Body of pancreas (tissue), 4 donors: ENCODE results near the gene TCEANC. TPM values are rescaled to one million over a fixed set of nuclear protein-coding genes. Genes with fewer than 3 reads are reported as not detected.

Experiments used
- ATAC-seq: fragments of 150-250 bp; one replicate; pipeline ENCODE4 v1.9.1; 2016
- DNase-seq, 4 donors: peaks; one replicate each; pipeline ENCODE4 v3.0.0-alpha.2; 2019
- H3K27ac ChIP-seq, 4 donors: fragments of 200-600 bp; sonication (generic); 1 replicate in 3 of 4; 2 replicates in 1 of 4; pipeline versions ENCODE4 v1.5.1 to v1.6.1; 2016 to 2019; ENCODE audit warnings: mild to moderate bottlenecking in 1 of 4, mixed read lengths in 1 of 4, moderate library complexity in 1 of 4
- H3K27me3 ChIP-seq, 2 donors: fragments of 200-600 bp; sonication (generic); one replicate each; pipeline ENCODE4 v1.6.0; 2016; ENCODE audit warnings: mild to moderate bottlenecking in 1 of 2
- H3K36me3 ChIP-seq, 2 donors: fragments of 200-600 bp; sonication (generic); replicated peaks in 1 of 2; 2 replicates each; pipeline ENCODE4 v1.5.1; 2016; ENCODE audit warnings: low read depth in 2 of 2; ENCODE audit not compliant: insufficient read depth in 1 of 2
- H3K4me1 ChIP-seq: fragments of 200-600 bp; sonication (generic); one replicate; pipeline ENCODE4 v1.6.0; 2016
- H3K4me3 ChIP-seq, 2 donors: fragments of 200-600 bp; sonication (generic); 1 replicate in 1 of 2; 2 replicates in 1 of 2; pipeline ENCODE4 v1.5.1; 2016 to 2019
- H3K9me3 ChIP-seq, 3 donors: fragments of 200-600 bp; sonication (generic); 1 replicate in 2 of 3; 2 replicates in 1 of 3; pipeline ENCODE4 v1.5.1; 2016
- POLR2A ChIP-seq, 3 donors: fragments of 450-650 bp; IDR thresholded peaks; one replicate each; pipeline ENCODE4 v1.6.1; 2016; ENCODE audit warnings: antibody characterized with exemption in 3 of 3, mild to moderate bottlenecking in 2 of 3
- WGBS, 2 donors: methylation state at CpG; one replicate each; pipeline ENCODE4 v1.1.5; 2017; 5-methylcytosine and 5-hydroxymethylcytosine counted together
- intact Hi-C: fragments of 100-400 bp; cut with DNase I; formaldehyde crosslinking; loops from one replicate; pipeline ENCODE4 v1.15.1; 2023
- total RNA-seq, 2 donors: library from RNA; depleted of rRNA; stranded (reverse); fragments of >200 nt; gene quantifications; one replicate each; pipeline ENCODE4 v1.1.0, GENCODE V29; 2016
- TF ChIP-seq, protein P1 (sequence below), 7 experiments: fragments of 450-650 bp in 4 of 7; fragments of 200-600 bp in 3 of 7; sonication (generic) in 3 of 7; IDR thresholded peaks; one replicate each; pipeline ENCODE4 v1.5.1; 2016 to 2019; ENCODE audit warnings: antibody characterized with exemption in 7 of 7

TCEANC gene
- total RNA-seq, 2 donors from 2014 or later: 3.1 to 5.3 TPM

DNA sequence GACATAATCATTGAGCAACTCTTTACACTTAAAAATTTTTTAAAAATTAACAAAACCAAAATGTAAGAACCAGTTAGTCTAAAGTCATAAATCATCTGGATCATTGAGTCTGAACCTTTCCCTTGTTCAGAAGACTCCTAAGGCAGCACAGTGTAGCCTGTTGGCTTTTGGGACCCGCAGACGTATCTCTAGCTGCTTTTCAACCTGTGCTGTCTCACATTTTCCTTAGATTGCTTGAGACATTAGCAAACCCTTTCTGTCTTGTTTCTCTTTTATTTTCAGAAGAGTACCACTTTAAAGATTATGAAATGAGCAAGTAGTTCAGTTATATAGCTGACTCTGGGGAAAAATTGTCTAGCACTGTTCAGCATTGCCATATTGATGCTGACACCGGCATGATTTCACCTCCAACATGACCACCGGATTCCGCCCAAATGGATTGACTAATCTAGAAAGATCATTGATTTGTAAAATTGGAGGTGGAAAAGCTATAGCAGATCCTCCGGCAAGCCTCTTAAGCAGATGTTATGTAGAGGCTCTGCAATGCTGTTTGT lies 8.9 kb downstream of the TCEANC start:
- ATAC-seq (no peak), DNase-seq (no peak)
- H3K4me1 ChIP-seq: peaks cover 9% of the 10 kb centered on the region
- peak overlapping the region in 1 of 4 donors; percentile 12 for H3K27ac ChIP-seq
- WGBS, 2 donors: 63 to 76% methylated on average over 6 of the region's 6 CpGs
- H3K9me3 ChIP-seq: no peaks in the 10 kb centered on the region
- no peak overlapping the region for H3K4me3 ChIP-seq
- no peaks in the 10 kb centered on the region for H3K27me3 ChIP-seq
- TF ChIP-seq POLR2A (IDR thresholded peaks at IDR 0.05): no peak
- TF ChIP-seq, protein P1, sequence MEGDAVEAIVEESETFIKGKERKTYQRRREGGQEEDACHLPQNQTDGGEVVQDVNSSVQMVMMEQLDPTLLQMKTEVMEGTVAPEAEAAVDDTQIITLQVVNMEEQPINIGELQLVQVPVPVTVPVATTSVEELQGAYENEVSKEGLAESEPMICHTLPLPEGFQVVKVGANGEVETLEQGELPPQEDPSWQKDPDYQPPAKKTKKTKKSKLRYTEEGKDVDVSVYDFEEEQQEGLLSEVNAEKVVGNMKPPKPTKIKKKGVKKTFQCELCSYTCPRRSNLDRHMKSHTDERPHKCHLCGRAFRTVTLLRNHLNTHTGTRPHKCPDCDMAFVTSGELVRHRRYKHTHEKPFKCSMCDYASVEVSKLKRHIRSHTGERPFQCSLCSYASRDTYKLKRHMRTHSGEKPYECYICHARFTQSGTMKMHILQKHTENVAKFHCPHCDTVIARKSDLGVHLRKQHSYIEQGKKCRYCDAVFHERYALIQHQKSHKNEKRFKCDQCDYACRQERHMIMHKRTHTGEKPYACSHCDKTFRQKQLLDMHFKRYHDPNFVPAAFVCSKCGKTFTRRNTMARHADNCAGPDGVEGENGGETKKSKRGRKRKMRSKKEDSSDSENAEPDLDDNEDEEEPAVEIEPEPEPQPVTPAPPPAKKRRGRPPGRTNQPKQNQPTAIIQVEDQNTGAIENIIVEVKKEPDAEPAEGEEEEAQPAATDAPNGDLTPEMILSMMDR (IDR thresholded peaks at IDR 0.05): no peak
- intact Hi-C loops: no loop called here
- no peaks in the 10 kb centered on the region for H3K36me3 ChIP-seq

DNA sequence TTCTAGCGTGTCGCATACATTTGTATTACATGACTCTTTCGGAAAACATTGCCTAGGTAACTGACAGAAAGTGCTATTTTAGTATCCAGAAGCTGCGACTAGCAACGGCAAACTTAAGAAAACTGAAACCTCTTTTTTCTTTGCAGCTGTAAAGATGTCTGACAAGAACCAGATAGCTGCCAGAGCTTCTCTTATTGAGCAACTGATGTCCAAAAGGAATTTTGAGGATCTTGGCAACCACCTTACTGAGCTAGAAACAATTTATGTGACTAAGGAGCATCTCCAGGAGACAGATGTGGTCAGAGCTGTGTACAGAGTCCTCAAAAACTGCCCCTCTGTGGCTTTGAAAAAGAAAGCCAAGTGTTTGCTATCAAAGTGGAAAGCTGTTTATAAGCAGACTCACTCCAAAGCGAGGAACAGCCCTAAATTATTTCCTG lies 9.4 kb downstream of the TCEANC start:
- no peak overlapping the region for H3K4me3 ChIP-seq
- H3K36me3 ChIP-seq: no peaks in the 10 kb centered on the region
- TF ChIP-seq, protein P1 (IDR thresholded peaks at IDR 0.05): no peak
- TF ChIP-seq POLR2A (IDR thresholded peaks at IDR 0.05): no peak
- DNase-seq: no peak
- no peaks in the 10 kb centered on the region for H3K9me3 ChIP-seq
- no peak for ATAC-seq
- H3K27ac ChIP-seq: peak overlapping the region in 1 of 4 donors; percentile 12
- WGBS, 2 donors: 57 to 70% methylated on average over 6 of the region's 6 CpGs
- H3K4me1 ChIP-seq: peaks cover 13% of the 10 kb centered on the region
- H3K27me3 ChIP-seq: no peaks in the 10 kb centered on the region
- intact Hi-C loops: no loop called here

DNA sequence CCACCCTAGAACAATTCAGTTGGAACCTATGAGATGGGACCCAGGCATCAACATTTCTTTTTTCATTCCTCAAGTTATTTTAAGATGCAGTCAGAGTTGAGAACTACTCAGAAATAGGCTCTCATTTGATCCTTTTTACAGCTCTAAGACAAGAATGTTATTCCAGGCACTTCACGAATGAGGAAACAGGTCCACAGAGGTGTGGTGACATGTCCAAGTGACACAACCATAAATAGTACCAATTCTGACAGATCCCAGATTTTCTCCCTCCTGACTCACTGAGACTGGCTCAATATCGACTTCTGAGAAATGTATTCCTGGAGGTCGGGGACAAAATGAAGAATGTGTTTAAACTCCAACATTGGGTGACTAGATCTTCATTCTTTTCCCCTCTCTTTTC lies 11.1 kb downstream of the TCEANC start:
- H3K9me3 ChIP-seq: no peaks in the 10 kb centered on the region
- TF ChIP-seq, protein P1 (IDR thresholded peaks at IDR 0.05): no peak
- no peak for TF ChIP-seq POLR2A (IDR thresholded peaks at IDR 0.05)
- DNase-seq (no peak), ATAC-seq (no peak)
- H3K4me3 ChIP-seq: no peak overlapping the region
- peak overlapping the region in 3 of 4 donors; percentile 34 to 47 (median 45) for H3K27ac ChIP-seq
- WGBS, 2 donors: 27 to 44% methylated on average over 2 to 3 of the region's 3 CpGs
- H3K27me3 ChIP-seq: no peaks in the 10 kb centered on the region
- H3K4me1 ChIP-seq: peaks cover 21% of the 10 kb centered on the region
- no peaks in the 10 kb centered on the region for H3K36me3 ChIP-seq
- intact Hi-C loops: no loop called here

DNA sequence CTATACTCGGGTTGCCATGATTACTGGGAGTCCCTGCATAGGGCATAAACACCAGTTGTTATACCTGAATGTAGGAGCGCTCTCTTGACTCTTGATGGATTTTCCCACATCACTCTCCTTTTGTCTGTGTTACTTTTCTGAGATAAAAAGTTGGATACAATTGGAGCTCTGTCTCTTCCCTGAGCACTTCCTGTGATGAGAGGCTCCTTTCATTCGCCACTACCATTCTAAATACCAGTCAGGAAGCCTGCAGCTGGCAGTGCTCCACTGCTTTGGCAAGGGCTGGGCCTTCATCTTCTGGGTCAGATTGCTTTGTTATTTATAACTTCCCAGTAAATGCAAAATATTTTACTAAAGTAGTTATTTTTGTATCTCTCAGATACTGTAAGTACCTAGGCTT lies 13.9 kb downstream of the TCEANC start:
- ATAC-seq: no peak
- intact Hi-C loops: no loop called here
- Histone ChIP-seq H3K4me3 (no peak overlapping the region), H3K27me3 (no peaks in the 10 kb centered on the region), H3K4me1 (peaks cover 26% of the 10 kb centered on the region), H3K9me3 (no peaks in the 10 kb centered on the region), H3K36me3 (no peaks in the 10 kb centered on the region), H3K27ac (peak overlapping the region in 2 of 4 donors; percentile 6 to 83)
- WGBS, 2 donors: 56 to 68% methylated on average over 3 of the region's 3 CpGs
- TF ChIP-seq POLR2A (IDR thresholded peaks at IDR 0.05): no peak
- TF ChIP-seq, protein P1 (IDR thresholded peaks at IDR 0.05): no peak
- DNase-seq: peak in 2 of 4 donors; percentile 10 to 50

DNA sequence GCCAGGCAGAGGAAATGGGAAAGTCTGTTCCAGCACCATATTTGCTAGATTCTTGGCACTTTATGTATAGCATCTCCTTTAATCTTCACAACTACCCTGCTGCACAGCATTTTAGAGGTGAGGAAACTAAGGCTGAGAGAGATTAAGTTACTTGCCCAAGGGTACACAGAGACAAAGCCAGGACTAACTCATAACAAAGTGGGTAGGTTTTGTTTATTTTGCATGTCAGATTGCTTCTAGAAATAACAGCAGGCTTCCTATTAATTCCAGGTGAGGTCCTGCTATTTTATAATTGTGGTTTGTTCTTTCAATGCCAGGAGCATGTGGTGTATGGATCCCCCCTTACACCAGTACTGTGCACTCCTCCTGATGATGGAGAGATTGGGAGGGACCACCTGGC lies 15.0 kb downstream of the TCEANC start:
- Histone ChIP-seq H3K27ac (peak overlapping the region in 2 of 4 donors; percentile 60 to 83), H3K9me3 (no peaks in the 10 kb centered on the region), H3K4me1 (peaks cover 26% of the 10 kb centered on the region), H3K4me3 (no peak overlapping the region), H3K36me3 (no peaks in the 10 kb centered on the region), H3K27me3 (no peaks in the 10 kb centered on the region)
- no peak for DNase-seq
- TF ChIP-seq POLR2A (IDR thresholded peaks at IDR 0.05): no peak
- TF ChIP-seq, protein P1 (IDR thresholded peaks at IDR 0.05): no peak
- intact Hi-C loops: no loop called here
- ATAC-seq: no peak
